Loucy (cell line): Measurements from ENCODE around the gene GRM7.

Source experiments
- H2AFZ ChIP-seq: fragments of 200-600 bp; sonication (generic); 2 replicates; pipeline ENCODE4 v1.6.0; 2016; ENCODE audit warnings: antibody characterized with exemption, mild to moderate bottlenecking, low read length, moderate library complexity
- H3F3A ChIP-seq: fragments of 200-600 bp; 2 replicates; pipeline ENCODE4 v1.6.0; 2016; ENCODE audit warnings: antibody characterized with exemption, low read depth, mild to moderate bottlenecking
- H3K27me3 ChIP-seq: fragments of 200-600 bp; sonication (generic); 2 replicates; pipeline ENCODE4 v1.6.1; 2014; ENCODE audit warnings: low read length, mild to moderate bottlenecking; ENCODE audit not compliant: insufficient read depth, poor library complexity, severe bottlenecking
- H3K36me3 ChIP-seq: fragments of 200-600 bp; sonication (generic); 2 replicates; pipeline ENCODE4 v1.6.1; 2016; ENCODE audit warnings: low read length; ENCODE audit not compliant: insufficient read depth
- H3K4me1 ChIP-seq: fragments of 200-600 bp; sonication (generic); 2 replicates; pipeline ENCODE4 v1.5.1; 2014; ENCODE audit warnings: low read length, mild to moderate bottlenecking; ENCODE audit not compliant: insufficient read depth, poor library complexity, severe bottlenecking
- H3K4me2 ChIP-seq: fragments of 200-600 bp; sonication (generic); 2 replicates; pipeline ENCODE4 v1.6.0; 2014; ENCODE audit warnings: antibody characterized with exemption, low read length, low read depth, mild to moderate bottlenecking; ENCODE audit not compliant: poor library complexity, severe bottlenecking
- H3K4me3 ChIP-seq: fragments of 200-600 bp; sonication (generic); 2 replicates; pipeline ENCODE4 v1.5.1; 2014; ENCODE audit warnings: low read length, mild to moderate bottlenecking, mixed read lengths; ENCODE audit not compliant: poor library complexity, severe bottlenecking
- H3K79me2 ChIP-seq: fragments of 200-600 bp; sonication (generic); 2 replicates; pipeline ENCODE4 v1.6.1; 2014; ENCODE audit warnings: low read length; ENCODE audit not compliant: insufficient read depth
- H3K9ac ChIP-seq: fragments of 200-600 bp; sonication (generic); 2 replicates; pipeline ENCODE4 v1.6.0; 2014; ENCODE audit warnings: mild to moderate bottlenecking, low read depth, low read length, moderate library complexity; ENCODE audit not compliant: poor library complexity, severe bottlenecking
- H3K9me2 ChIP-seq: fragments of 200-600 bp; sonication (generic); replicated peaks from 2 replicates; pipeline ENCODE4 v1.6.1; 2016; ENCODE audit warnings: low read depth, low read length, mixed read lengths
- H3K9me3 ChIP-seq: fragments of 200-600 bp; sonication (generic); 2 replicates; pipeline ENCODE4 v1.6.1; 2014; ENCODE audit warnings: mild to moderate bottlenecking, antibody characterized with exemption, low read length, low read depth; ENCODE audit not compliant: insufficient read depth
- H4K20me1 ChIP-seq: fragments of 200-600 bp; sonication (generic); 2 replicates; pipeline ENCODE4 v1.6.0; 2014; ENCODE audit warnings: antibody characterized with exemption, low read length, mild to moderate bottlenecking; ENCODE audit not compliant: insufficient read depth, poor library complexity, severe bottlenecking
- CTCF ChIP-seq: fragments of 200-600 bp; sonication (generic); conservative IDR thresholded peaks from 2 replicates; pipeline ENCODE4 v1.5.1; 2014; ENCODE audit warnings: mild to moderate bottlenecking, antibody characterized with exemption, low read length
- EZH2phosphoT487 ChIP-seq: fragments of 200-600 bp; IDR thresholded peaks from 2 replicates; pipeline ENCODE4 v1.6.1; 2018; ENCODE audit warnings: antibody characterized with exemption, mild to moderate bottlenecking, moderate library complexity, borderline replicate concordance

GRM7 gene

DNA sequence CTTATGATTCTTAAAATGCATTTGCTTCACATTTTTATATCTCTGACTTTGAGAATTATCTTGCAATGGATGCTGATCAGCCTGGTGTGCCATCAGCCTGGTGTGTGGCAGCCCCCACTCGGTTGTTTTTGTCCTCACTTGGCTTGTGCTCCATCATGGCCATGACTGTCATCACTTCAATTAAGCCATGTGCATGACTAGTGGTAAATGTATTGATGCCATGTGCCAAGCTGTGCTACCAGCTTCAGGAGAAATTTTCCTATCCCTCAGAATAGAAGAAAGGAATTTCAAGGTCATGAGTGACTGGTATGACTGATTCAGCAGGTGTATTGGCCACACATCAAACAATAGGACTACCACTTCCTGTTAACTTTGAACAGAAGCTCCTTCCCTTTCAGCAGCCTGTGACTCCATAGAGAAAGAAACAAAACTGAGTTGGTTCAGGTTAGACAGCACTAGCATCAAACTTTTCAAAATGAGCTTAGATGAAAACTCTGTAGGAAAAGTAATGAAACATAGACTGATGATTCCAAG lies 251.7 kb downstream of the GRM7 start:
- no peak overlapping the region for H3K4me3 ChIP-seq
- TF ChIP-seq CTCF (no peak), EZH2phosphoT487 (no peak)
- H3K4me1 ChIP-seq, result no peaks in the 10 kb centered on the region
- no peaks in the 10 kb centered on the region; the same call in 1 of the 2 replicates for H3K9me3 ChIP-seq
- H3K9ac ChIP-seq, result no peak overlapping the region
- H3F3A ChIP-seq, result no peaks in the 10 kb centered on the region
- no peaks in the 10 kb centered on the region for H4K20me1 ChIP-seq
- no peaks in the 10 kb centered on the region for H3K36me3 ChIP-seq
- H3K79me2 ChIP-seq, result no peaks in the 10 kb centered on the region
- no peak overlapping the region for H3K4me2 ChIP-seq
- no peaks in the 10 kb centered on the region for H3K9me2 ChIP-seq
- no peak overlapping the region for H2AFZ ChIP-seq
- H3K27me3 ChIP-seq, result no peaks in the 10 kb centered on the region

DNA sequence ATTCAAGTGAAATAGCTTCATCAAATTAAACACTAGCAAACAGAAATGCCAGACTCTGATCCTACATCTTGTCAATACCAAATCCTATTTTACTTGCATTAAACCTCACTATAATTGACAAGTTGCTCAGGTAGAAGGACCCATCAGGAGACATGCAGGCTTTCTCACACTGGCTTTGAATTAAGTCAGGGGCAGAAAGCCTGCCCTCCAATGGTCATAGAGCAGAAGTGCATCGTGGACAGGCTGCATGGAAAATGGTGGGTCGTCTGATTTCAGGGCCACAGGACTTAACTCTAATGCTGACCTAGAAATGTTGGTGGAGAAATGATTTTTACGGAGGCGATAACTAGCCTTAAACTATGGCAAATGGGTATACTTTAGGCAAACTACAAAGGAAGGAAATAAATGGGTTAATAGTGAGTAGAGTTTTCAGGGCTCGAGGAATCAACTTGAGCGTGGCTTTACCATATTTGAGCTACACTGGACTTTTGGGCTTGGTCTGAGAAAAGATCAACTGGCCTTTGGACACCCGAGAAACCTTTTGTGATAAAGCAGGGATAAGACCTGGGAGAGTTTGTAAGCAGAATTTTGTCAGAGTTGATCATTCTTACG lies 283.9 kb downstream of the GRM7 start:
- Histone ChIP-seq H3K9ac (no peak overlapping the region), H3F3A (no peaks in the 10 kb centered on the region), H3K36me3 (no peaks in the 10 kb centered on the region), H3K27me3 (no peaks in the 10 kb centered on the region), H3K9me3 (no peaks in the 10 kb centered on the region), H3K9me2 (no peaks in the 10 kb centered on the region), H3K4me3 (no peak overlapping the region), H4K20me1 (no peaks in the 10 kb centered on the region), H2AFZ (peak overlapping the region; percentile 23; the same call in 1 of the 2 replicates), H3K4me2 (no peak overlapping the region), H3K4me1 (no peaks in the 10 kb centered on the region), H3K79me2 (no peaks in the 10 kb centered on the region)
- TF ChIP-seq EZH2phosphoT487 (no peak), CTCF (peak; percentile 80)

DNA sequence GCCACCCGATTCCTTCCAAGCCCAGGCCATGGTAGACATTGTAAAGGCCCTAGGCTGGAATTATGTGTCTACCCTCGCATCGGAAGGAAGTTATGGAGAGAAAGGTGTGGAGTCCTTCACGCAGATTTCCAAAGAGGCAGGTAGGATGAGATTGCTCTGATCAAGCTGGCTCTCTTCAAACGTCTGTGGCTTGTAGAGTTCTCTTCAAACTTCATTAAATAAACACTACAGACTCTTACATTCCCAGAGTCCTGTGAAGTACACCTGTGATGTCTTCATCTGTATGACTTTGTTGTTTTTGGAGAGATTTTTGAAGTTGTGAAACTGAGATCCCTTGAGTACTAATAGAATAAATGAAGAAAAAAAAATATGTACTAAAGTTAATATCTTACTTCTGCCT lies 285.6 kb downstream of the GRM7 start:
- H3F3A ChIP-seq, result no peaks in the 10 kb centered on the region
- H4K20me1 ChIP-seq, result no peaks in the 10 kb centered on the region
- TF ChIP-seq CTCF (no peak), EZH2phosphoT487 (no peak)
- no peaks in the 10 kb centered on the region for H3K4me1 ChIP-seq
- H3K36me3 ChIP-seq, result no peaks in the 10 kb centered on the region
- no peak overlapping the region for H3K4me3 ChIP-seq
- H3K27me3 ChIP-seq, result no peaks in the 10 kb centered on the region
- H3K9ac ChIP-seq, result no peak overlapping the region
- no peak overlapping the region for H3K4me2 ChIP-seq
- no peak overlapping the region for H2AFZ ChIP-seq
- H3K79me2 ChIP-seq, result no peaks in the 10 kb centered on the region
- no peaks in the 10 kb centered on the region for H3K9me3 ChIP-seq
- no peaks in the 10 kb centered on the region for H3K9me2 ChIP-seq
